ENCODE data around the gene NLGN2. TPM values are rescaled to one million over a fixed set of nuclear protein-coding genes. Genes with fewer than 3 reads are reported as not detected.

NLGN2 gene
- total RNA-seq, 6 experiments from 2014 or later: 1.3 to 5.3 (median 3.0) TPM

DNA sequence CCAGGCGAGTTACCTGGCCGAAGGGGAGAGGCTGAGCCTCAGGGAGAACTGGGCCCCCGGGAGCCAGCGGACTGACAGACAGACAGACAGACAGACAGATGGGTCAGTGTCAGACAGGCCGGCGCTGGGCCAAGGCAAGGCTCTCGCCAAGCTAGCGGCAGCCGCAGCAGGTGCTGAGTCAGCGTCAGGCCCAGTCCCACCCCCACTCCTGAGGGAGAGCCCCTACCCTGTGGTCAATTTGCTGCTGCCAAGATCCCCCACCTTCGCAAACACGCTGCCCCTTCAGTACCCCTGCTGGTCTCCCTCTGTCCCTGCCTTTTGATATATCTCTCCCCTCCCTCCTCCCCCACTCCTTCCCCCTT, 33.2 kb downstream of the NLGN2 start:
- peak; percentile 81 to 83 (median 82) for DNase-seq
- peak overlapping the region; percentile 31 to 36 (median 33) for H3K4me3 ChIP-seq
- ATAC-seq: peak in 3 of 4 donors; percentile 15 to 30 (median 19)
- peaks cover 0 to 40% (median 12%) of the 10 kb centered on the region in 4 donors for H3K4me1 ChIP-seq
- no peak overlapping the region for H3K27ac ChIP-seq
- TF ChIP-seq, protein P1, sequence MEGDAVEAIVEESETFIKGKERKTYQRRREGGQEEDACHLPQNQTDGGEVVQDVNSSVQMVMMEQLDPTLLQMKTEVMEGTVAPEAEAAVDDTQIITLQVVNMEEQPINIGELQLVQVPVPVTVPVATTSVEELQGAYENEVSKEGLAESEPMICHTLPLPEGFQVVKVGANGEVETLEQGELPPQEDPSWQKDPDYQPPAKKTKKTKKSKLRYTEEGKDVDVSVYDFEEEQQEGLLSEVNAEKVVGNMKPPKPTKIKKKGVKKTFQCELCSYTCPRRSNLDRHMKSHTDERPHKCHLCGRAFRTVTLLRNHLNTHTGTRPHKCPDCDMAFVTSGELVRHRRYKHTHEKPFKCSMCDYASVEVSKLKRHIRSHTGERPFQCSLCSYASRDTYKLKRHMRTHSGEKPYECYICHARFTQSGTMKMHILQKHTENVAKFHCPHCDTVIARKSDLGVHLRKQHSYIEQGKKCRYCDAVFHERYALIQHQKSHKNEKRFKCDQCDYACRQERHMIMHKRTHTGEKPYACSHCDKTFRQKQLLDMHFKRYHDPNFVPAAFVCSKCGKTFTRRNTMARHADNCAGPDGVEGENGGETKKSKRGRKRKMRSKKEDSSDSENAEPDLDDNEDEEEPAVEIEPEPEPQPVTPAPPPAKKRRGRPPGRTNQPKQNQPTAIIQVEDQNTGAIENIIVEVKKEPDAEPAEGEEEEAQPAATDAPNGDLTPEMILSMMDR (IDR thresholded peaks at IDR 0.05): no peak
- TF ChIP-seq POLR2A (IDR thresholded peaks at IDR 0.05): no peak
- whole genome bisulfite sequencing (ENCODE audit: insufficient coverage, low coverage, low lambda C conversion rate, missing lambda C conversion rate): 4% methylated on average over 7 of the region's 12 CpGs
- no peaks in the 10 kb centered on the region for H3K36me3 ChIP-seq
- H3K27me3 ChIP-seq: no peaks in the 10 kb centered on the region
- intact Hi-C loops (cut with DNase I): no loop called here
- H3K9me3 ChIP-seq: no peaks in the 10 kb centered on the region

DNA sequence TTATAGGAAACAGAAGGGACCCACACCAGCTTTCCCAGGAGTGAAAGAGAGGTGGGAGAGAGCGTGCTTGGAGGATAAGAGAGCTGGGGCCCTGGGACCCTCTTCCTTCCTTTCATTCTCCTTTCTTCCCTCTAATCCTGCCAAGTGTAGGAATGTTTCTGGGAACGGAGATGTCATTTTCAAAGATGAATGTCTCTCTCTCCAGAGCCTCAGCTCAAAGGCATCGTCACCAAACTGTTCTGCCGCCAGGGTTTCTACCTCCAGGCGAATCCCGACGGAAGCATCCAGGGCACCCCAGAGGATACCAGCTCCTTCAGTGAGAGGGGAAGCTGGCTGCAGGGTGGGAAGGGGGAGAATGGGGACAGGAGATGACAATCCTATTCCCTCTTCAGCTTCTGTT, 33.6 kb downstream of the NLGN2 start:
- H3K4me1 ChIP-seq: peaks cover 0 to 35% (median 10%) of the 10 kb centered on the region in 4 donors
- no peak overlapping the region for H3K4me3 ChIP-seq
- 87% methylated on average over 7 of the region's 7 CpGs for WGBS (ENCODE audit: insufficient coverage, low coverage, low lambda C conversion rate, missing lambda C conversion rate)
- no peaks in the 10 kb centered on the region for H3K9me3 ChIP-seq
- H3K27ac ChIP-seq: no peak overlapping the region
- TF ChIP-seq POLR2A (IDR thresholded peaks at IDR 0.05): no peak
- TF ChIP-seq, protein P1 (IDR thresholded peaks at IDR 0.05): no peak
- H3K27me3 ChIP-seq: no peaks in the 10 kb centered on the region
- intact Hi-C loops (cut with DNase I): no loop called here
- ATAC-seq (no peak), DNase-seq (no peak)
- no peaks in the 10 kb centered on the region for H3K36me3 ChIP-seq

DNA sequence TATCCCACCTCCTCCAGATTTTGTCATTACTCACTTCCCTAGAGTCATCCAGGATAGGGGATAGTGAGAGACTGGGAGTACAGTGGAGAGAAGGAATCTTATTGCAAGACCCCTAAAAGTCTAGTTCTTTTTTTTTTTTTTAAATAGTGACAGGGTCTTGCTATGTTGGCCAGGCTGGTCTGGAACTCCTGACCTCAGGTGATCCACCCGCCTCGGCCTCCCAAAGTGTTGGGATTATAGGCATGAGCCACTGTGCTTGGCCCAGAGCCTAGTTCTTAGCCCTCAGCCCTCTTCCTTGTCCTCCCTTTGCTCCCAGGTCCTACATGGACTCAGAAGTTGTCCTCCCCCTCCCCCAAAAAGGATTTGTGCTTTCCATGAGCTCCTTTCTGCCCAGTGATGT, 34.5 kb downstream of the NLGN2 start:
- DNase-seq (no peak), ATAC-seq (no peak)
- TF ChIP-seq, protein P1 (IDR thresholded peaks at IDR 0.05): no peak
- no peak for TF ChIP-seq POLR2A (IDR thresholded peaks at IDR 0.05)
- intact Hi-C loops (cut with DNase I): no loop called here
- H3K27me3 ChIP-seq: no peaks in the 10 kb centered on the region
- no CpG with 5 or more reads among the region's 2 CpGs for WGBS (ENCODE audit: insufficient coverage, low coverage, low lambda C conversion rate, missing lambda C conversion rate)
- no peaks in the 10 kb centered on the region for H3K9me3 ChIP-seq
- no peak overlapping the region for H3K27ac ChIP-seq
- peaks cover 0 to 28% (median 8%) of the 10 kb centered on the region in 4 donors for H3K4me1 ChIP-seq
- H3K4me3 ChIP-seq: no peak overlapping the region
- H3K36me3 ChIP-seq: no peaks in the 10 kb centered on the region

DNA sequence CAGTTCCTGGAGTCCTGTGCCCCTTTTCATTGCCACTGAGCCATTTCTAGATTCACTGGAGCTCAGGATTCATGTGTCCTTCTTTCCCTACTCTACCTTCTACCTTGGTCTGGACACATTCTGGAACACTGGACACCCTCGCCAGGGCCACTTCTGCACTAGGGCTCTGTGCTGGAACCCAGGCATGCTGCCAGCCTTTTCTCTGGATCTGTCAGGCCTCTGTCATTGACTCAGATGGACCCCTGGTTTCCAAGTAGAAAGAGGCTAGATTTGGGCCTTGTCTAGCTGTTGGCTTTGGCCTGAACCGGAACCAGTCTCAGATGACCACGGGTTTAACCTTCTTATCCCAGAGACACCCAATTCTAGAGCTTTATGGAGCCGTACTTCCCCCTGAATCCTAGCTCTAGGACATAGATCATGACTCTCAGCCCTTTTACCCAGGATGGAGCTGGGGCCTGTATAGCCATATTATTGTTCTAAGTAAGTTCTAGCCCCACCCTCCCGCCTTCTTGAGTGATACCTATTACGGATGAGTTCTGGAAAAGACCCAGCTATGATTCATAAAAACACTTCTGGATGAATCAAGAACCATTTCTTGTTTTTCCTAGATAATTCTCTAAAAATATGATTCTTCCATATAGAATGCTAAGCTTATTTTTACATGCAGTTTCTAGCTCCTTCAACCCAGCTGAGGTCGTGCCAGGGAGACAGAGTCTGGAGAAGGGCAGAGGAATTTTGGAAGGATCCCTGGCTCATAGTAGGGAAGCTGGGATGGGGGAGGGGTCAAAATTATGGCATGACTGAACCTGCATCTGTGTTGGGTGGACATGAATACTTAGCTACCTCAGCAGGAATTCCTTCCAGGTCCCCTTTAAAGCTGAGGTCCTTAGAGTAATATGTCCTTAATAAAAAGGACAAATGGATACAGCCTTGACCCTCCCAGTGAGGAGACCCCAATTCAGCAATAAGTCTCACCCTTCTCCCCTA, 36.1 kb downstream of the NLGN2 start:
- intact Hi-C loops (cut with DNase I): no loop called here
- DNase-seq: no peak
- WGBS (ENCODE audit: insufficient coverage, low coverage, low lambda C conversion rate, missing lambda C conversion rate): 79% methylated on average over 7 of the region's 7 CpGs

More for the DNA sequence above, 36.1 kb downstream of the NLGN2 start:
- Histone ChIP-seq H3K4me3 (no peak overlapping the region), H3K9me3 (no peaks in the 10 kb centered on the region), H3K27me3 (no peaks in the 10 kb centered on the region), H3K4me1 (peaks cover 0 to 23% (median 8%) of the 10 kb centered on the region in 4 donors), H3K27ac (no peak overlapping the region), H3K36me3 (no peaks in the 10 kb centered on the region)
- no peak for ATAC-seq
- TF ChIP-seq POLR2A (IDR thresholded peaks at IDR 0.05): no peak
- TF ChIP-seq, protein P1 (IDR thresholded peaks at IDR 0.05): no peak
